NCI-H187 (cell line): Measurements from ENCODE around the gene STAT5B.

Experiments used
- DNase-seq, 2 experiments: peaks; one replicate each; lab custom pipeline; 2025; lab: John Stamatoyannopoulos, UW

Gene STAT5B

GRCh38 chr17:42179911-42180410, 96.2 kb downstream of the STAT5B start:
- DNase-seq: peak; percentile 34 to 72

DNA sequence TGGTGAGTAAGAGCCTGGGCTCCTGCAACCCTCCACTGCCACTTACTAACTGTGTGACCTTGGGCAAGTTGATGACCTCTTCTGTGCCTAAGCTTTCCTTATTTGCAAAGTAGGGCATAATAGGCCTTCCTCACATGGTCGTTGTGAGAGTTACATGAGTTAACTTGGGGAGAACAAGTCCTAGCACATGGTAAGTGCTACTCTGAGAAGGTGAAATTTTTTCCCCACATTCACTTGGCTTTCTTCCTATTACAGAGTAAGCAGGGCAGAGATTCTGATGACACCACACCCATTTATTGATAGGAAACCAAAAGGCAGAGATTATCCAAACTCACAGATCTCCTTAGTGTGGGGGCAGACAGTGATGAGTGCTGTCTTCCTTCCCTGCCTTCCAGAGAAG, 96.9 kb downstream of the STAT5B start:
- DNase-seq: no peak

GRCh38 chr17:42178817-42179216, 97.4 kb downstream of the STAT5B start:
- no peak for DNase-seq

DNA sequence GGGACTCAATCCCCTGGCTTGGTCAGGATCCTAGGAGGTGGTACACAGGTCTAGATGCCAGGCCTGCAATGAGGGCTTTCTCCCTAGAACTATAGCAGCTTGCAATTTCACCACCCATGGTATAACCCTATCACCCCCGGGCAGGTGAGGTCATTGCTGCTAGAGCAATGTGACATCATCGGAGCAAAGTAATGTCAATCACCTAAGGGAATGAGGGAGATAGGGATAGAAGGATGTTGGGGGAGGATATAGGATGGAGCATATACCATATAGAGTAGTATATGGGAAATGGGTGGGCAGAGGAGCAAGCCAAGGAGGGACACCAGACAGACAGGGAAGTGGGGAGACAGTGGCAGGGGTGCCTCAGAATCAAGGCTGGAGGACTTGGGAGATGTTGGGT, 98.5 kb downstream of the STAT5B start:
- DNase-seq: no peak

- no peak for DNase-seq
Observed at GRCh38 chr17:42174126-42174783, 101.9 kb downstream of the STAT5B start.

DNA sequence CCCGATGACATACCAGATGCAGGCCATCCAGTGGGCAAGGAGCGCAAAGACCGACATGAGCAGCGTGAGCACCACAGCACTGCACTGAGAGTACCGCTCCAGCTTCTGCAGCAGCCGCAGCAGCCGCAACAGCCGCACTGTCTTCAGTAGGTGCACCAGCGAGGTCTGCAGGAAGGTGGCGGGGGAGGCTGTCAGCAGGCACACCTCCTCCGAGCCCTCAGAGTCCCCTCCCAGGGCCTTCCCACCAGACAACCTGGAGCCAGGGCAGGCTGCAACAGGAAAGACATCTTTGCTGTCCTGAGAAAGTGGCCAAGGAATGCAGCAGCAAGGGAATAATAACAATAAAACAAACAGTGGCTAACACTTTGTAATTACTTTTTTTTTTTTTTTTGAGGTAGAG, 104.4 kb downstream of the STAT5B start:
- DNase-seq: no peak

DNA sequence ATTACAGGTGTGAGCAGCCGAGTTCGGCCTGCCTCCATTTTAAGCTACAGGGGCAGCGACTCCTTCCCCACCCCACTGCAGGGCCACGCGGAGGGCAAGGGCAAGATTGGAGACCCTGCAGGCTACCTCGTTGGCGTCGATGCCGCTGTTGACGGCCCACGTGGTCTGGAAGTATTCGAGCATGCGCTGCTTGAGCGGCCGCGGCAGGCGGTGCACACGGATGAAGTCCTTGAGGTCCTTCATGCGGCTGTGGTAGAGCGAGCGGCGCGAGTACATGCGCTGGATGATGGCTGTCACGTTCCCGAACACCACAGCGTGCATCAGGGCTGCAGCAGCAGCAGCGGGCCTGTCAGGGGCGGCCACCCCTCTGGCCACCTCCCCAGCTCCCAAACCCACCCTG, 106.8 kb downstream of the STAT5B start:
- no peak for DNase-seq

DNA sequence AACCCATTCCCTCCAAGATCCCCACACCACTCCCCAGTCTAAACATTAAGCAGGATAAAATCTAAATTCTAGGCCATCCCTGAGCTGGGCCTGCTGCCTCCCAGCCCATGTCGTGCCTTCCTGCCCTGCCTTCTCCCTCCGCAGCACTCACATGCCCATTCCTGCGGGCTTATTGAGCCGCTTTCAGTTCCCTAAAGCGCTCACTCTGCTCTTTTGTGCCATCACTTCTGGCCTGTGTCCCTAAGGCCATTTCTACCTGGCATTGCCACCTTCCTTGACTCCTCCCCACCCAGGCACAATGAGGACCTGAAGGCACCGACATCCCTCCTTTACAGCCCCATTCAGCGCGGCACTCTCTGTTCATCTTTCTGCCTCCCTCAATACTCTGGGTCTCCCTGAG, 108.4 kb downstream of the STAT5B start:
- DNase-seq: no peak

- DNase-seq: no peak
Observed at GRCh38 chr17:42166196-42166763, 109.9 kb downstream of the STAT5B start.

DNA sequence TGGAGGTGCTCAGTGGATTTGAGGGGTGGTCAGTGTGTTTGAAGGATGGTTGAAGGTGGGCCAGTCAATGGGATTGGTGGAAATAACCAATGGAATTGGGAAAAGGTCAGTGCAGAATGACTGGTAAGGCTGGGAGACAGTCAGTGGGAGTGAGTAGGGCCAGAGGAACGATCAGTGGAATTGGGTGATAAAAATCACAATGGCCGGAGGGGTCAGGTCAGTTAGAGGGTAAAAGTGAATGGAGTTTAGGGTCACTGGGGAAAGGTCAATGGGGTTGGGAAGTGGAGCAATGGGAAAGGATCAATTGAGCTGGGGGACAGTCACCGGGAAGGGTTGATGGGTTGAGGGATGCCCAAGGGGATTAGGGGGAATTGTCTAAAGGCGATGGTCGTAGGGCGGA, 110.4 kb downstream of the STAT5B start:
- DNase-seq: no peak

GRCh38 chr17:42163696-42164407, 112.3 kb downstream of the STAT5B start:
- DNase-seq: no peak

- no peak for DNase-seq
Observed at GRCh38 chr17:42163113-42163512, 113.1 kb downstream of the STAT5B start.

- DNase-seq: no peak
Observed at GRCh38 chr17:42160531-42160910, 115.7 kb downstream of the STAT5B start.

DNA sequence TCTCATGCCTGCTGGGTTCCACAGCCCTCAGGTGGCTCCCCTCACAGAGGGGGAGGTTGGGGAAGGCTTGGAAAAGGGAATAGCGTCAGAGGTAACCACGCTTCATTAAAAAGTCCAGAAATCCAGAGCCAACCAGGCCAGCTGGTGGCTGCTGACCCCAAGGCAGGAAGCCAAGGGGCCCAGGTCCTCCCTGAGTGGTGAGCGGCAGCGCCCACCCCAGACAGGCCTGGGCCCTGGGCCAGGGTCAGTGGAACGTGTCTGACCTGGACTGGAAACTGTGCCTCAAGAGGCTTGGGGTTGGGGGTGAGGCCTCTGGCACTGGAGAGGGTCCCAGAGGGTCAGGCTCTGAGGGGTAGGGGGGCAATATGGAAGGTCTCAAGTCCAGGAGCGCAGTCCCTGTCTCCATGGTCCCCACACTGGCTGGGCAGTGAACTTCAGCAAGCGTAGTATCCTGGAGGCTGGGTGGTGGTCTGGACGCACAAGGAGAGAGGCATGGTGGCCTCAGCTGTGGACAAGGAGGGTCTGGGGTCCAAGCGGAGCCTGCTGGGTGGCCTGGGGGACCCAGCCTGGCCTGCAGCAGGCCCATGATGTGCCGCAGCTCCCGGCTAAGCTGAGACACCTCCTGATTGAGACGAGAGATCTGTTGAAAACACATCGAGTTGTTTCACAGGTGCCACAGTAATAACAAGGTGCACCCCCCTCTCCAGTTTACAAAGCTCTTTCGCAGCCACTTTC, 116.2 kb downstream of the STAT5B start:
- DNase-seq: no peak

DNA sequence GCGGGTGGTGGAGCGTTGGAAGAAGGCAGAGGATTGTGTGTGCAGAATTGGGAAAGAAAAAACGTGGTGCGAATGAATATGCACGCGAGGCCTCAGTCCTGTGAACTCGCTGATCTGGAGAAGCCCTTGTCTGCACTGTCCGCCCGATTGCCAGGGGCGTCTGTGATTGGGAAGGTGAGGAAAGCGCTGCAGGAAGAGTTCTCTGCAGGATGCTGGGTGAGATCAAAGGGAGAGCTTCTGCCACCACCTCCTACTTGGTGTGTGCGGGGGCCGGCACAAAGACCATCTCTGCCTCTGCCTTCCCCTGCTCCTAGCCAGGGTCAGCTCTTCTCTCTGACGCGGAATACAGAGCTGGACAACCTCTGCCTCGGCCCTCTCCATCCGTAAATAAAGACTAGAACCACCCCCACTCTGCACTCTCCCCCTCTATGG, 120.6 kb downstream of the STAT5B start:
- no peak for DNase-seq

DNA sequence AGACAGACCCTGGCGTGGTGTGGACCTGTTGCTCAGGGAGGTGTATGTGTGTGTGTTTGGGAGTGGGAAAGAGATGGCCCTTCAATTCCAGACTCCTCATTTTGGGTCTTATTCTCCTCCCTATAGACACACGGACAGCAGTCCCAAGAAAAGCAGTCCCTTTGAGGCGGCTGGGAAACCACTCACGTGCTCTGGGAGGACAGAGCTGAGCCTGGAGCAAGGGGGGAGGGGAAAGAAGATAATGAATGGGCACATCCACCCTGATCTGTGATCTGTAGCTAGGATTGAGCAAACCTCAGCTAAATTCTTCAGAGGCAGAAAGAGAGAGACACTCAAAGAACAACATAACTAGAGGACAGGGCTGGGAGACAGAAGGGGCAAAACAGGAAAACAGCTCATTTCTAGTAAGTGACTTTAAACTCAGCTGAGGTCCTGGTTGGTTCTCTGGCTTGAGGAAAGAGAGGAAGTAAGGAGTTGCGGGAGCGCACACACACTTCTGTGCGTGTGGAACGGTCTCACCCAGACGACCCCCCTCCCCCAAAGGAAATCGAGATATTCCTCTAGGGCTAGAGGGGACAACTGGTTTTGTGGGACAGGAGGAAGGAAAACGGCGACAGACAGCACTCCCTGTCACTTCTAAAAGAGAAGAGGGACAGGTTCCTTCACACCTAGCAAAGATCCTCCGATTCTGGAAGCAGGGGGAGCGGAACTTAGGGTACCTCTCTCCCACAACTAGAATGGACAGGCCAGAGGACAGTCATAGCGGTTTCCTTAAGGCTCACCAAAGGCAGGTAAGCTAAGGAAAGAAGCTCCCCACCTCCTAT, 122.1 kb downstream of the STAT5B start:
- no peak for DNase-seq
